Coronary artery (tissue), 2 donors: ENCODE results near the gene WLS.

Source experiments
- DNase-seq: peaks from one replicate; pipeline ENCODE4 v3.0.0-alpha.2; 2017; ENCODE audit warnings: low spot score
- H3K27ac ChIP-seq, 2 donors: fragments of 200-600 bp; sonication (generic); one replicate each; pipeline ENCODE4 v1.5.1; 2016 to 2019
- H3K4me3 ChIP-seq: fragments of 200-600 bp; sonication (generic); 2 replicates; pipeline ENCODE4 v1.5.1; 2016; ENCODE audit warnings: mild to moderate bottlenecking, moderate library complexity
- CTCF ChIP-seq: fragments of 200-600 bp; sonication (generic); IDR thresholded peaks from one replicate; pipeline ENCODE4 v1.5.1; 2019; ENCODE audit warnings: antibody characterized with exemption

The WLS gene

DNA sequence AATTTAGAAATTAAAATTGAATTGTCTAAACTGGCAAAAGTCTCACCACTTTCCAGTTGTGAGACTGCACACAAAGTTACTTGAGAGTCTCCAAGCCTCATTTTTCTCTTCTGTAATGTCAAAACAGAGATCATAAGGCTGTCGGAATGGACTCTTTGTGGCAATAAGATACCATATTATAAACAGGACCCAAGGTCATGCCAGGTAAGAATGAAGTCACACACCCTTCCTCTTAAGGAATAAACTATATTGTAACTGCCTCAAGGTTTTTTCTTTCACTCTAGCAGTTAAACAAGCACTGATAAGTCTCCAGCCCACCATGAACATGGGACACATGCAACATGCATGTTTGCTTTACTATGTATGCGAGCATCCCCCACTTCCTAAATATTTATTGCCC lies 131.8 kb downstream of the WLS start:
- no peak for TF ChIP-seq CTCF
- H3K27ac ChIP-seq = no peak overlapping the region
- no peak overlapping the region for H3K4me3 ChIP-seq
- no peak for DNase-seq

DNA sequence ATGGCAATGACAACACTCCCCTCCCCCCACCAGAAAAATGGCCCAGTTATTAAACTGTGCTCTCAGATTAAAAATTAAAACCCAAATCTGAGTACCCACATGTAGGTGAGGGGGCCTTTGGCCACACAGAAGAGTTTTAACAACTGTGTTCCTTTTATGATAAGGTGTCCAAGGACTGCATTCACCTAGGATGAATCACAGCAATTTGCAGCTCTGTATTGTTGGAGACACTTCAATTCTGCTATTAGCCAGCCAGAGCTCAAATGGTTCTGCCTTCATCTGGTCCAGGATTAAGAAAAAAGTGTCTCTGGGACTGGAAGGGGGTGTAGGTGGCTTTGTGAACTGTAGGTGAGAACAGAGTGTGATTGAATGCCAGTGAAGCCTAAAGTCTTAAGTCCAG lies 138.6 kb downstream of the WLS start:
- H3K27ac ChIP-seq = no peak overlapping the region
- H3K4me3 ChIP-seq = no peak overlapping the region
- no peak for DNase-seq
- no peak for TF ChIP-seq CTCF

- no peak for DNase-seq
- no peak overlapping the region for H3K27ac ChIP-seq
- TF ChIP-seq CTCF = no peak
- no peak overlapping the region for H3K4me3 ChIP-seq
Observed at GRCh38 chr1:68087184-68087583, 145.1 kb downstream of the WLS start.

DNA sequence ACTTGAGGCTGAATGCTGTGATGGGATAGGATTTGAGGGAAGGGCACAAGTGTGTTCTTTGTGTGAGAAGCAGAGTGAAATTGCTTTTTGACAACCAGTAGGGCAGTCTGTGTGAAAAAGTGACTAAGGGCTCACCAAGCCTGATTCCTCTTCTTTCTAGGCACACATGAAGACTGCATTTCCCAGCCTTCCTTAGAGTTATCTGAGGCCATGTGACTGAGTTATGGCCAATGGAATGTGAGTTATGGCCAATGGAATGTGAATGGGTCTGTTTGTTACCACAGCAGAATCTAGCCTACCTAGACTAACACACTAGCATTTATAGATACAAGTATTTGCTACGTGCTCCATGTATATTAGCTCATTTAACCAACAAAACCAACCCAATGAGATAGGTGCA lies 146.6 kb downstream of the WLS start:
- no peak for TF ChIP-seq CTCF
- no peak for DNase-seq
- Histone ChIP-seq H3K27ac (no peak overlapping the region), H3K4me3 (no peak overlapping the region)

DNA sequence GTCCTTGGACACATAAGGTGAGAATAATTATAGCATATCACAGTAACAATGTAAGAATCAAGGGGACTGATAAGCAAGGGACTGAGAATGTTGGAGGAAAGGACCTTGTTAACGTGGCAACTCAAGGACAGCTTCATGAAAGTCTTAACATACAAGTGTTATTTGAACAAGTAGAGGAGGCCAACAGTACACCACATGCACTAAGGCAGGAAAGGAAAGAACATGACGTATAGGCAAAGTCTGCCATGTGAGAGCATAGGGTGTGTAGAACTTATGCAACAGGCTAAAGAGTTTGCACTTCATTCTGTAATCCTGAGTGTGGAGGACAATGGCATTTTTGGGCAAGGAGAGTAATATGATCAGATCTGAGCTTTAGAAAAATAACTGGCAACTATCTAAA lies 148.6 kb downstream of the WLS start:
- TF ChIP-seq CTCF = no peak
- no peak overlapping the region for H3K27ac ChIP-seq
- H3K4me3 ChIP-seq = no peak overlapping the region
- no peak for DNase-seq

GRCh38 chr1:68081775-68082283 lies 150.5 kb downstream of the WLS start:
- no peak for TF ChIP-seq CTCF
- H3K27ac ChIP-seq = no peak overlapping the region
- DNase-seq = no peak
- H3K4me3 ChIP-seq = no peak overlapping the region

DNA sequence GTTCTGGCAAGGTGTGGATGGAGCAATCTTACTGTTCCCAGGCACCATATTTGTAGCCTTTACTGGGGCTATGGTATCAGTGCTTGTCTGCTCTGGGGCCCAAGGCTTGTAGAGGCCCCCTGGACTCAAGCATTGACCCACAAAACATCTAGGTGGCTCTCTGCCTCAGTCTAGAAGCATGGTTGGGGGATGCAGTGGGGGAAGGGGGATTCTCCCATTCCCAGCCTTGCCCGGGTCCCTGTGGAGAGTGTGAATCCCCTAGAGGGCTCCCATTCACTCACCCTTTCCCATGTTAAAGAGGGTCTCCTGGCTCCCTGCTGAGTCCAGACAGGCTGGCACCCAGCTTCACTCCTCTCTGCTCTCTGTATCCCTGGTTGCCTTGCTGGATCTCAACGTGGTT lies 153.7 kb downstream of the WLS start:
- Histone ChIP-seq H3K4me3 (no peak overlapping the region), H3K27ac (no peak overlapping the region)
- TF ChIP-seq CTCF = no peak
- DNase-seq = no peak
